B cell (primary cell): ENCODE measurements around the gene ZNF184. TPM values are rescaled to one million over a fixed set of nuclear protein-coding genes. Genes with fewer than 3 reads are reported as not detected.

Experiments used
- ATAC-seq: fragments of 200-7000 bp; cut with Tn5 transposase; one replicate; pipeline ENCODE4 v1.10.0; 2021; ENCODE audit warnings: low read depth, mild to moderate bottlenecking, moderate number of reproducible peaks, moderate library complexity
- CTCF ChIA-PET: fragments of 350-600 bp; sonication (Branson Sonifier 250); formaldehyde crosslinking; loops from one replicate; lab custom pipeline; 2021; ENCODE audit warnings: antibody characterized with exemption, inconsistent platforms; lab: Charles Lee
- POLR2A ChIA-PET: fragments of 350-600 bp; sonication (Branson Sonifier 250); formaldehyde crosslinking; loops from one replicate; lab custom pipeline; 2021; ENCODE audit warnings: antibody characterized with exemption; lab: Charles Lee
- DNase-seq: peaks from one replicate; pipeline ENCODE4 v3.0.0; 2013
- H2AFZ ChIP-seq: 2 replicates; pipeline ENCODE4 v1.6.1; 2012; ENCODE audit warnings: mild to moderate bottlenecking, low read depth, low read length; ENCODE audit not compliant: insufficient read depth, poor library complexity, severe bottlenecking
- H3K27ac ChIP-seq, 2 donors: 1 replicate in 1 of 2; 2 replicates in 1 of 2; pipeline ENCODE4 v1.5.1; 2012 to 2013; ENCODE audit warnings: low read length in 2 of 2, mild to moderate bottlenecking in 2 of 2, moderate library complexity in 1 of 2
- H3K27me3 ChIP-seq, 4 experiments: fragments of 200-600 bp in 1 of 4; sonication (generic) in 1 of 4; replicated peaks in 1 of 4; 1 replicate in 2 of 4; 2 replicates in 2 of 4; pipeline versions ENCODE4 v1.6.1 to v1.7.0; 2013 to 2016; ENCODE audit warnings: low read length in 3 of 4, mild to moderate bottlenecking in 2 of 4, mixed read lengths in 1 of 4, moderate library complexity in 1 of 4; ENCODE audit not compliant: insufficient read depth in 4 of 4, control insufficient read depth in 3 of 4; ENCODE audit errors: control extremely low read depth in 1 of 4
- H3K36me3 ChIP-seq, 2 experiments: replicated peaks in 1 of 2; 1 replicate in 1 of 2; 2 replicates in 1 of 2; pipeline versions ENCODE4 v1.6.1 to v1.7.1; 2013; ENCODE audit warnings: low read length in 1 of 2; ENCODE audit not compliant: insufficient read depth in 2 of 2, control insufficient read depth in 1 of 2; ENCODE audit errors: control extremely low read depth in 1 of 2, extremely low read depth in 1 of 2
- H3K4me1 ChIP-seq, 2 donors: fragments of 200-600 bp in 1 of 2; sonication (generic) in 1 of 2; 1 replicate in 1 of 2; 2 replicates in 1 of 2; pipeline versions ENCODE4 v1.5.1 to v1.6.1; 2013 to 2017; ENCODE audit warnings: low read length in 2 of 2; ENCODE audit not compliant: control insufficient read depth in 2 of 2, insufficient read depth in 2 of 2
- H3K4me2 ChIP-seq: replicated peaks from 2 replicates; pipeline ENCODE3; 2012; ENCODE audit warnings: mild to moderate bottlenecking, low read depth, low read length; ENCODE audit not compliant: poor library complexity, severe bottlenecking
- H3K4me3 ChIP-seq, 5 experiments: fragments of 200-600 bp in 1 of 5; sonication (generic) in 1 of 5; 1 replicate in 3 of 5; 2 replicates in 2 of 5; pipeline versions ENCODE4 v1.5.1 to v1.7.0; 2011 to 2016; ENCODE audit warnings: low read length in 4 of 5, mild to moderate bottlenecking in 4 of 5, low read depth in 2 of 5, control low read depth in 1 of 5, moderate library complexity in 1 of 5; ENCODE audit not compliant: insufficient read depth in 1 of 5; ENCODE audit errors: control extremely low read depth in 1 of 5, extremely low read depth in 1 of 5
- H3K79me2 ChIP-seq: fragments of 200-600 bp; sonication (generic); one replicate; pipeline ENCODE4 v1.6.0; 2016; ENCODE audit warnings: low read length; ENCODE audit not compliant: control insufficient read depth, insufficient read depth
- H3K9ac ChIP-seq: fragments of 200-600 bp; sonication (generic); 2 replicates; pipeline ENCODE4 v1.6.1; 2017; ENCODE audit warnings: mild to moderate bottlenecking, low read length, moderate library complexity
- H3K9me3 ChIP-seq, 3 donors: one replicate each; pipeline versions ENCODE4 v1.6.1 to v1.7.1; 2013; ENCODE audit warnings: low read length in 2 of 3; ENCODE audit not compliant: control insufficient read depth in 2 of 3, insufficient read depth in 1 of 3; ENCODE audit errors: control extremely low read depth in 1 of 3
- H4K20me1 ChIP-seq: 2 replicates; pipeline ENCODE4 v1.6.0; 2012; ENCODE audit warnings: mild to moderate bottlenecking, low read length; ENCODE audit not compliant: insufficient read depth, control insufficient read depth, poor library complexity, severe bottlenecking
- H3K27ac Mint-ChIP-seq: one replicate; pipeline ENCODE4 v1.8.0; 2021; ENCODE audit warnings: mixed read lengths
- H3K27me3 Mint-ChIP-seq: one replicate; pipeline ENCODE4 v1.8.0; 2021; ENCODE audit warnings: mixed read lengths
- H3K4me1 Mint-ChIP-seq: one replicate; pipeline ENCODE4 v1.8.0; 2021; ENCODE audit warnings: mixed read lengths
- H3K4me3 Mint-ChIP-seq: one replicate; pipeline ENCODE4 v1.8.0; 2021; ENCODE audit warnings: mixed read lengths
- H3K9me3 Mint-ChIP-seq: one replicate; pipeline ENCODE4 v1.8.0; 2022; ENCODE audit warnings: mixed read lengths; ENCODE audit not compliant: insufficient read depth
- EZH2 ChIP-seq: IDR thresholded peaks from 2 replicates; pipeline ENCODE4 v1.6.1; 2012; ENCODE audit warnings: borderline replicate concordance, low read depth, mild to moderate bottlenecking, moderate library complexity, low read length; ENCODE audit not compliant: insufficient read depth, poor library complexity, severe bottlenecking
- WGBS: methylation state at CpG from one replicate; pipeline ENCODE4 v1.1.5; 2013; ENCODE audit warnings: missing lambda C conversion rate; ENCODE audit not compliant: insufficient coverage; 5-methylcytosine and 5-hydroxymethylcytosine counted together
- intact Hi-C: fragments of 100-400 bp; cut with micrococcal nuclease; formaldehyde crosslinking; loops from one replicate; pipeline ENCODE4 v1.10.0; 2022
- polyA plus RNA-seq: library from polyadenylated mRNA; depleted of rRNA; stranded (reverse); fragments of >200 nt; gene quantifications from 2 replicates; pipeline ENCODE4 v1.2.3, GENCODE V29; 2012
- total RNA-seq, 2 donors: library from RNA; stranded (reverse); fragments of 120-200 nt in 1 of 2; gene quantifications; 1 replicate in 1 of 2; 2 replicates in 1 of 2; pipeline versions ENCODE4 v1.2.3 to v1.2.4, GENCODE V29; 2013 to 2022
- TF ChIP-seq, protein P1 (sequence below): fragments of 200-600 bp; IDR thresholded peaks from one replicate; pipeline ENCODE4 v1.8.0; 2022; ENCODE audit warnings: antibody characterized with exemption, mild to moderate bottlenecking

Gene ZNF184
- total and polyA plus RNA-seq, 2 donors (not counting 1 experiment from before 2014, with no cell fraction given): 3.7 to 11.8 TPM

DNA sequence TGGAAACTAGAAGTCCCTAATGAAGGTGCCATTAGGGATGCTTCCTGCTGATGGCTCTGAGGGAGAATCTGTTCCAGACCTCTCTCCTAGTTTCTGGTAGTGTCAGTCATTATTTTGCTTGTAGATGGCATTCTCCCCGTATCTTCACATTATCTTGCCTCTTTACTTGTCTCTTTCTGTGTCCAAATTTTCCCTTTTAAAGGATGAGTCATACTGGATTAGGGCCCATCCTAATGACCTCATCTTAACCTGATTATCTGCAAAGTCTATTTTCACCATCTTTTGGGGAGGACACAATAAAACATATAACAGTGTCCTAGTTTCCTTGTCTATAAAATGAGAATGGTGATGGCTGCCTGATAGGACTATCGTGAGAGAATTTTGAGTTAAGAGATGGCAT, 57.0 kb downstream of the ZNF184 start:
- Histone ChIP-seq H3K27ac (no peak overlapping the region), H2AFZ (no peak overlapping the region), H3K4me2 (no peak overlapping the region), H3K4me1 (no peaks in the 10 kb centered on the region), H3K4me3 (no peak overlapping the region), H3K9ac (no peak overlapping the region), H3K36me3 (no peaks in the 10 kb centered on the region), H4K20me1 (no peaks in the 10 kb centered on the region), H3K9me3 (peaks cover 0 to 6% (median 0%) of the 10 kb centered on the region in 3 donors), H3K27me3 (no peaks in the 10 kb centered on the region), H3K79me2 (no peaks in the 10 kb centered on the region)
- WGBS: 100% methylated on average over 1 of the region's 2 CpGs
- no peaks in the 10 kb centered on the region for H3K4me1 Mint-ChIP-seq
- H3K27me3 Mint-ChIP-seq: peaks cover 8% of the 10 kb centered on the region
- ATAC-seq (no peak), DNase-seq (no peak)
- CTCF ChIA-PET: no interaction called here
- no peak for TF ChIP-seq EZH2
- TF ChIP-seq, protein P1, sequence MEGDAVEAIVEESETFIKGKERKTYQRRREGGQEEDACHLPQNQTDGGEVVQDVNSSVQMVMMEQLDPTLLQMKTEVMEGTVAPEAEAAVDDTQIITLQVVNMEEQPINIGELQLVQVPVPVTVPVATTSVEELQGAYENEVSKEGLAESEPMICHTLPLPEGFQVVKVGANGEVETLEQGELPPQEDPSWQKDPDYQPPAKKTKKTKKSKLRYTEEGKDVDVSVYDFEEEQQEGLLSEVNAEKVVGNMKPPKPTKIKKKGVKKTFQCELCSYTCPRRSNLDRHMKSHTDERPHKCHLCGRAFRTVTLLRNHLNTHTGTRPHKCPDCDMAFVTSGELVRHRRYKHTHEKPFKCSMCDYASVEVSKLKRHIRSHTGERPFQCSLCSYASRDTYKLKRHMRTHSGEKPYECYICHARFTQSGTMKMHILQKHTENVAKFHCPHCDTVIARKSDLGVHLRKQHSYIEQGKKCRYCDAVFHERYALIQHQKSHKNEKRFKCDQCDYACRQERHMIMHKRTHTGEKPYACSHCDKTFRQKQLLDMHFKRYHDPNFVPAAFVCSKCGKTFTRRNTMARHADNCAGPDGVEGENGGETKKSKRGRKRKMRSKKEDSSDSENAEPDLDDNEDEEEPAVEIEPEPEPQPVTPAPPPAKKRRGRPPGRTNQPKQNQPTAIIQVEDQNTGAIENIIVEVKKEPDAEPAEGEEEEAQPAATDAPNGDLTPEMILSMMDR: no peak
- POLR2A ChIA-PET: no interaction called here
- intact Hi-C loops: no loop called here
- no peak overlapping the region for H3K4me3 Mint-ChIP-seq
- no peak overlapping the region for H3K27ac Mint-ChIP-seq
- no peaks in the 10 kb centered on the region for H3K9me3 Mint-ChIP-seq

DNA sequence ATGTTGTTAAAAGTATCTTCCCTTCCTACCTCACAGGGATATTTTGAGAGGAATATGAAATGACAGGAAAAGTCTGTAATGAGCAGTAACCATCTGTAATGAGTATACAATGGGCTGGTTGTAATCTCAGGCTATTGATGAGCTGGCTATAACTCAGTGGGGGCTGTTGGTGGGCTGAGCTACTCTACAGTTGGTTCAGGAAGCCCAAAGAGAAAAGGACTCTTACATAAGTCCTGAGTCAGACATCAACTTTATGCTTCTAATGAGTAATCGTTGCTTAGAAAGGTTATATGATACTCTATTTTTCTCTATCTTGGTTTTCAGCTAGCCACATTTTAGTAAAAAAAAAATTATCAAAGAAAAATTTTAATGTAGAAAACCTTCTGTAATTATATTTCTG, 57.9 kb downstream of the ZNF184 start:
- H3K4me1 Mint-ChIP-seq: no peaks in the 10 kb centered on the region
- no peak overlapping the region for H3K9ac ChIP-seq
- H3K4me1 ChIP-seq: no peaks in the 10 kb centered on the region
- no peaks in the 10 kb centered on the region for H4K20me1 ChIP-seq
- H3K9me3 Mint-ChIP-seq: no peaks in the 10 kb centered on the region
- TF ChIP-seq EZH2: no peak
- TF ChIP-seq, protein P1: no peak
- DNase-seq: no peak
- WGBS: no CpG with 5 or more reads among the region's 1 CpG
- no peaks in the 10 kb centered on the region for H3K27me3 ChIP-seq
- POLR2A ChIA-PET: no interaction called here
- H2AFZ ChIP-seq: no peak overlapping the region
- no peak overlapping the region for H3K27ac Mint-ChIP-seq
- no peak for ATAC-seq
- H3K4me2 ChIP-seq: no peak overlapping the region
- peaks cover 6% of the 10 kb centered on the region for H3K27me3 Mint-ChIP-seq
- no peak overlapping the region for H3K4me3 Mint-ChIP-seq
- CTCF ChIA-PET: interaction anchor here (1.5 kb wide), 1 partner anchor 17 kb away, joined by 4 read pairs; no protein-coding TSS in a partner anchor
- intact Hi-C loops: no loop called here
- peaks cover 0 to 10% (median 0%) of the 10 kb centered on the region in 3 donors for H3K9me3 ChIP-seq
- H3K79me2 ChIP-seq: no peaks in the 10 kb centered on the region
- no peak overlapping the region for H3K27ac ChIP-seq
- no peaks in the 10 kb centered on the region for H3K36me3 ChIP-seq
- H3K4me3 ChIP-seq: no peak overlapping the region
